ENCODE data around the gene ACSM6. TPM values are rescaled to one million over a fixed set of nuclear protein-coding genes. Genes with fewer than 3 reads are reported as not detected.
"Not testable (repeated sequence)": the region's sequence is repeated elsewhere in the genome, so short reads cannot be mapped to it uniquely, and the experiment has no call there.

The ACSM6 gene, protein sequence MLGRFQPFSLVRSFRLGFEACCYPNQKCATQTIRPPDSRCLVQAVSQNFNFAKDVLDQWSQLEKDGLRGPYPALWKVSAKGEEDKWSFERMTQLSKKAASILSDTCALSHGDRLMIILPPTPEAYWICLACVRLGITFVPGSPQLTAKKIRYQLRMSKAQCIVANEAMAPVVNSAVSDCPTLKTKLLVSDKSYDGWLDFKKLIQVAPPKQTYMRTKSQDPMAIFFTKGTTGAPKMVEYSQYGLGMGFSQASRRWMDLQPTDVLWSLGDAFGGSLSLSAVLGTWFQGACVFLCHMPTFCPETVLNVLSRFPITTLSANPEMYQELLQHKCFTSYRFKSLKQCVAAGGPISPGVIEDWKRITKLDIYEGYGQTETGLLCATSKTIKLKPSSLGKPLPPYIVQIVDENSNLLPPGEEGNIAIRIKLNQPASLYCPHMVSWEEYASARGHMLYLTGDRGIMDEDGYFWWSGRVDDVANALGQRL
- not detected for total RNA-seq

DNA sequence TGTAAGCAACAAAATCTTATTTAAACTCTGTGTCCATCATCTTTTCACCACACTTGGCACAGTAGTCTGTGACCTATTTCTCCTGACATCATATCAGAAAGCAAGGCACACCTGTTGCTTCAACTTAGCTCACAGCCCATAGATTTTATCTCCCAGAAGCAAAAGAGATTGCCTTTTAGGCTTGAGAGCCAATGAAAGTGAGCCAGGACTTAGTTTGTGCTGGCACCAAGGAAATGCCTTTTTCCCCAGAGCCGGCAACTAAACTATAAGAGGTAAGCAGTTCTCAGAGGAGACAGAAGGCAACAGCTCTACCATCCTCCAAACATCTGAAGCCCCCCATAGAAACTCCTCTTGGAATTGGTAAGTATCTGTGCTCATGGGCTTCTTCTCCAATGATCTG lies at the start of gene ACSM6:
TSS of gene ACSM6 (plus strand) at position 295 of the 400 bp plus-strand sequence. CDS start 248 bp downstream, outside the sequence.
- POLR2A ChIA-PET: no interaction called here
- CTCF ChIA-PET: no interaction called here

DNA sequence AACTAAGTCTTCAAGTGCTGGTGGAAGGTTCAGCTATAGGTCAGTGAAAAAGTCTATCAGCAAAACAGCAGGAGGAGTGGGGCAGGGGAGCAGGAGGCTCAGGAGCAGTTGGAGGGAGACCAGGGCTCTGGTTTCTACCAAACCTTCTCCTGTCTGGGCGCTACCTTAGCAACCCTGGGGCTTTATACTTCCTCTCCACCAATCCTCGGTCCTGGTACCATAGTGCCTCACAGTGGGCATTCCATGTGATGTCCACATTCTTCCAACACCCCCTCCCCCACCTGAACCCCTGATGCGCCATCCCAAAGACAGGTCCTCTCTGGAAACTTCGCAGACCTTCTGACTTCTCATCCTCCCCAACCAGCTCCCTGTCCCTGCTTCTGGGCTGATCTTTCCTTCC lies 25.3 kb upstream of the ACSM6 start:
- POLR2A ChIA-PET: no interaction called here
- CTCF ChIA-PET: no interaction called here

DNA sequence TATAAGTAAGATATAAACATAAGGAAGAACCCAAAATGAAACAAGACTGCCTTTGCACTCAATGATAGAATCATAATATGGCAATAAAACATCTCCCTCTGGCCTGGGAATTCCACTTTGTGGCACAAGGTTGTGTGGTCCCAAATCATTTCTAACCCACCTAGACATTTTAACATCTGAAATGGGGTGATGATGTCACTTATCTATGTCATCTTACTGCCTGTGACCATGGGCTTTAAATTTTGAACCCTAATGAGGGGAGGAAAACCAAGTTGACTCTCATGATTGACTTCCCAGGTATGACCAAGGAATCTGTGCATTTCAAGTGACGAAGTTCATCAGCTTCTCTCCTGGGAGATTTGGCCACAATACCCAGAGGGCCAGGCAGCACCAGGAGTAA lies 24.5 kb upstream of the ACSM6 start:
- POLR2A ChIA-PET: no interaction called here
- CTCF ChIA-PET: no interaction called here

DNA sequence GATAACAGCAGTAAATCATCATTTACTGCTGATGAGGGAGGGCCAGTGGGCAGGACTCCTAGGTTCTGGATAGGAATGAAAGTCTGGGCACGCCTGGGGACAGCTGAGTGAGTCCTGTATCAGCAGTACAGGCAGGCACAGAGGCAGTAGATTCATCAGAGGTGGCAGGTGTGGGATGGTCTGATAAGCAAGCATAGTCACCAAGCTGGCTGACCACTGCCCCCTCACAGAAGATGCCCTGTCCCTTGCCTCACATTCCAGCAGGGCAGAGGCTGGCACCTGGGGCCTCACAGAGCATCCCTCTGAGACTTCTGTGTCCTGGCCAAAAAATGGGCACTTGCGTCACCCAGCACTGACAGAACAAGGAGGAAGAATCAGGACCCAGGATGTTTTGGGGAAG lies 23.2 kb upstream of the ACSM6 start:
- POLR2A ChIA-PET: no interaction called here
- CTCF ChIA-PET: no interaction called here

DNA sequence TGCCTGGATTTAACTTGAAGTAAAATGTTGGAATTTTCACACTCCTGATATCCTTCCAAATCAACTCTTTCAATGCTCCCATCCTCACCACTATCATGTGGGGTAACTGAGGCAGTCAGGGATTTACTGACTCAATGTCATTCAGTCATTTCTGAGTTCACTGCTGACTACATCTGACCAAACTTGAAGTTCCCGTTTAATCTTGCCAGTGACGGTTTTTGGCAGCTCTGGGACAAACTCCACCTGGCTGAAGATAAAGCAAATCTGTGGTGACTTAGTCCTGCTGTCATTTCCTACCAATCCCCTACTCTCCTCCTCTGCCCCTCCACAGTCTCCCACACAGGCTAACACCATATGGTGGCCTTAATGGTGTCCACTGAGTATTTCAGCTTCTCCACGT lies 22.7 kb upstream of the ACSM6 start:
- ChIA-PET POLR2A (no interaction called here), CTCF (no interaction called here)

DNA sequence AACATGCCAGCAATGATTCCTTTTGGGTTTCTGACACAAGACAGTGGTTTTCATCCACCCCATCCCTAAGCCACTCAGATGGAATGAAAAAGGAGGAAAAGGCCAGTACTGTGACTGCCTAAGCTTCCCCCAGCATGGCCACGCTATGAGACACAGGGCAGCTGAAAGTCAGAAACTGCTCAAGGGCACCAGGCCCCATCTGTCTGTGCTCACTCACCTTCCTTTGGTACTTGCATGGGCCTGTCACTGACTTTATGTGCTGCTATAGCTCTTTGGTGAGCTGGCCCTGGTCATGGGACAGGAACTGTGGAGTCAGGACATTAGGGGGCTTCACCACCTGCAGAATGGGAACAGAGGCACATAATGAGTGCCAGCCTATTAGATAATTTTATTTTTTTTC lies 21.2 kb upstream of the ACSM6 start:
- CTCF ChIA-PET: no interaction called here
- POLR2A ChIA-PET: no interaction called here

DNA sequence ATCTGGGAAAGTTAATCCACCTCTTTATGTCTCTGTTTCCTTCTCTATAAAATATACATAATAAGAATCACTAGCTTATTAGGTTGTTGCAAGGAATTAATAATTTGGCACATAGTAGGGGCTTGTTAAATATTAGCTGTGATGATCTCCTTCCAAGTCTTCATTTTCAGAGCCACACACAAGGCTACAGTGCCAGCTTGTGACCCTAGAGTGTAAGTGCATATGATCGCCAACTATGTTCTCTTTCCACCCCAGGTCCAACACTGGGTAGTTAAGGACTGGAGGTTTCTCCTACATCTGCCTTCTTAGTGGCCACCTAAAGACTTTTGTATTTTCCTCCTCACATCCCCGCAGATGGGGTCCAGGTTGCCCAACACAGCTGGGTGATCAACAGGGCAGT lies 17.9 kb upstream of the ACSM6 start:
- ChIA-PET CTCF (no interaction called here), POLR2A (no interaction called here)

DNA sequence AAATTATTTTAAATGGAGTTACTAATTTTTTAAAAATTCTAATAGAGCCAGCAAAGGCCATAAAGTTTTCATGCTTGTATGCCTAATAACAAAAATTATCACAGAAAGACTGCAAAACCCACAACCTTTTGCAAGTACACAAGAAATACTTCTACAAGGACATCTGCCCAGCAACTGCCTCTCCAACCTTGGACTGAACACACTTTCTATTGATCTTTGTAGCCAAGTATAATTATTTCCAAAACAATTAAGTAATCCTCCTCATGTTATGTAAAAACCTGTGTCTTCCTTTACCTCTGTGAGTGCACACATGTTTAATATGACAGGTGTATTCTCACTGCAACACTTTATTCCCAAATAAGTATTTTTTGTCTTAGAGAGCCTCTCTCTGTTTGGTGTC lies 16.6 kb upstream of the ACSM6 start:
- ChIA-PET POLR2A (no interaction called here), CTCF (no interaction called here)

DNA sequence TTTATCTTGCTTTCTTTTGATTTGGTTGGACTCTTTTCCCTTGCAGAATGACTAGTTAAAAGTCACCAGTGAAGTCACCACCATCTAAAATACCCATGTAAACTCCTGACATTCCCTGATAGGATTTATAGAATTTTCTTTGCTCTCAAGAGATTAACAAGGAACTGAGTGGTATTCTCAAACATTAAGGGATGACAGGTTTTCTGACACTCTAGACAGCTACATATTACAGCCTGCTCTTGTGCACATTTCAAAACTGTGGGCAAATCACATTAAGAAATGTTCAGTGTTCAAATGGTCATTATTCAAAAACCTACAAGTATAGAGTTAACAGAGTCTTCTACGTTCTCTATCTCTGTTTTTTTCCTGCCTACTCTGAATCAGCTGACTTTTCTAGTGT lies 15.8 kb upstream of the ACSM6 start:
- ChIA-PET CTCF (no interaction called here), POLR2A (no interaction called here)

DNA sequence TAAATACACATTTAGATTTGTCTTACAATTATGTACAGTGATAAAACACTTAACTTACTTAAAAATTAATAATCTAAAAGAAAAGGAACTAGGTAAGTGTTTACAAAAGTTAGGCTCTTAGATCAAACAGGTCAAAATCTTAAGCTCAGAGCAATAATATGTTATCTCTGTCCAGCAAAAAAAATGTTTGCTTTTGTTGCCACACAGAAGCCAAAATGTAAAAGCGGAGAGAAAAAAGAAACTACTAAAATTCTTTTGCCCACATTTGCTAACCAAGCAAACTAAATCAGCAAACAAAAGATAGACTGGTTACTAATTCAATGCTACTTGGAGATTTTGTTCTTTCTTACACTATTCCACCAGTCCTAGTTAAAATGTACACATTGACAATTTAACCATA lies 15.2 kb upstream of the ACSM6 start:
- POLR2A ChIA-PET: no interaction called here
- CTCF ChIA-PET: no interaction called here

DNA sequence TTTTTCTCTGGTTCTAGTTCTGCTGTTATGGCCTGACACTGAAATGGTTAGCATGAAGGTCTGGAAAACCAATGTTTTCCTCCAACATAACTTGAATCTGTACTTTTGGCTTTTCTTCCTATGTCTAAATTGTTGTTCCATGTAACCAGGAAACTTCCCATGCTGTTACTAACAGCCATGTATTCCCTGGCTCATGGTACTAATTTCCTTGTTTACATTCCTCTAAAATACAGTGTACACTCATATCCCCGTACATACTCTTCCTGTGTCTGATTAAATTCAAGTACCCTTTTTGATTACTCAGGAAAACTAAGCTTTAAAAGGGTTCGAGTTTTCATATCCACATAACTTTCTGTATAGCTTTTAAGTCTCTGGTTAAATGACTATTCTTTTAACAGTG lies 12.3 kb upstream of the ACSM6 start:
- CTCF ChIA-PET: interaction anchor here (1.2 kb wide), 1 partner anchor 62 kb away, joined by 3 read pairs; no protein-coding TSS in a partner anchor
- POLR2A ChIA-PET: no interaction called here

DNA sequence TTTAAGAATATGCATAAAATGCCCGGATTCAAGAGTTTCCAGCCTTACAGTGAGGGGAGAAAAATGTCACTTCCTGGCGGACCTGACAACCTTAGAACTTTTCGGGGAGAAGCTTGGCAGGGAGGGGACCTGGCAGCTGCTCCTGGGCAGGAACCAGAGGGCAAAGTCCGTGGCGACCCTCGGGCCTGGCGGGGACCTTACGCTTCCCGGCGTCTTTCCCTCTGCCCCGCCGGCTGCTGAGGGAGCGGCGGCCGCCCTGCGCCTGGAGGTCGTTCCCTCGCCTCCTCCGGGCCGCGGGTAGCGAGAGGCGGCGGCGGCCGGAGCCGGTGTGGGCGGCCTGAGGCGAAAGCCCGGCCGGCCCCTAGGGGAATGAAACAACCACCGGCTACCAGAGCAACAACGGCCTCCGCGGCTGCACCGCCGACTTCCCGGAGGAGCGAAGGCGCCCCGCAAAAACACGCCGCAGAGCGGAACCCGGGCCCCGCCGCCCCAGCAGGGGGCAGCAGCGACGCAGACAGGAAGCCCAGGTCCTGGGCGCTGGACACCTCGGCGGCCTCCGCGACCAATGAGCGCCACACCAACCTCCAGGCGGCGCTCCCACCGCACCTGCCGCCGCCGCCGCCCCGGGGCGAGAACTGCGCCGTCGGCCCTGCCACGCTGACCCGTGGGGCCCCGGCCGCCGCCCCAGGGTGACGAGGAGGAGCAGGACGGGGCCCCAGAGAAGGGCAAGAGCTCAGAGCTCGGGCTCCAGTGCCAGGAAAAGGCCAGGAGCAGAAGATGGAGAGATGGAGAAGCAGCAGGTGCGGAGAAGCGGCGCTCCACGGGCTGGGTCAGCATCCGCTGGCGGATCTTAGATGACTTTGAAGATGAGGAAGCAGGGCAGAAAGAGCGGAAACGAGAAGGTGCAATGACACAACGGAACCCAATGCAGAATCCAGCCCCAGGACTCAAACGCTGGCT lies 10.5 kb upstream of the ACSM6 start:
- ChIA-PET CTCF (interaction anchor here (1.4 to 2.4 kb wide), 4 partner anchors 58 to 179 kb away, joined by 4 to 9 read pairs (median 6); no protein-coding TSS in a partner anchor), POLR2A (no interaction called here)

DNA sequence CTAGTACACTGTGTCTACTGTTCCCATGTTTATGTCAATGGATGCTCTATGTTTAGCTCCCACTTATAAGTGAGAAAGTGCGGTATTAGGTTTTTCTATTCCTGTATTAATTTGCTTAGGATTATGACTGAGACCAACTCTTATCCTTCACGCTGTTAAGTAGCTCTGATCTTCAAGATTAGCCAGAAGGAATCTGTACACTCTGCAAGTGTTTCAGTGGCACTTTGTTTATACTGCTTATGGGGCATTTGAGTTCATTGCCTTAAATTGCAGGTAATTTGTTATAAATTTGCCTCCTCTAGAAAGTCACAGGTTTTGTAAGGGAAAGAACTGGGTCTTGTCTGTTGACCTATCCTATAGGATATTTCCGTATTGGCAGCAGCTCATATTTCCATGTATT lies 6.4 kb upstream of the ACSM6 start:
- ChIA-PET CTCF (no interaction called here), POLR2A (no interaction called here)

DNA sequence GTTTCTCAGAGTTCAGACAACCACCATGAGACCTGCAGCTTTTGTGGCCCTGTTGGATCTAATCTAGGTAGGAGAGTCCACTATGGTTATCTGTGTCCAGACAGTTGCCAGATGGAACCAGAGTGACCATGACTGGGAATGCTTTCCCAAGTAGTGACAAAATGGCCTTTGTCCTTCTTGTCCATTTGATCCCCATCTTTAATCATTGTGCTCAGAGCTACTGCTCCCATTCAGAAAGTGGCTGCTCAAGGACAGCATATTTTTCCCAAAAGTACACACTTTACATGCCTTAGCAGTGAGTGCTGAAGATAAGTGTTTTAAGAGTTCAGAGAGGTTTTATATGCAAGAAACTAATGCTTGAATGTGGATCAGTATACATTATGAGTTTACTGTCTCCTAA lies 5.4 kb upstream of the ACSM6 start:
- ChIA-PET POLR2A (no interaction called here), CTCF (no interaction called here)

DNA sequence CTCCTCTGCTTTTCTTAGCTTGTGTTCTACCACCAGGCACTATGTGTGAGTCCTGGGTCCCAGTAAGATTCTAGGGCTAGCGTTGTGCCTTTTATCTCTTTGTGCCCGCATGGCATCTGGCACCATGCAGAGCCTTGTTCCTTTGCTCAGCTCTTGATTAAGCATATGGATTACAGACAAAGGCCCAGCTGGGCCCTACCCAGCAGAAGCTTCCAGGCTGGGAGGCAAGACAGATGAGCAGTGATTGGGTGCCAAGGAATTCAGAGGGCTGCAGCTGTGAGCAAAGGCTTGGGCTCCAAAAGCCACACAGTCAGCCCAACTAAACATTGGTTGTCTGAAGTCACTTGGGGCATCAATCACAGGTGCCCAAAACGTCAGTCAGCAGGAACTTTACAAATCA lies 2.0 kb downstream of the ACSM6 start:
- ChIA-PET POLR2A (no interaction called here), CTCF (no interaction called here)

DNA sequence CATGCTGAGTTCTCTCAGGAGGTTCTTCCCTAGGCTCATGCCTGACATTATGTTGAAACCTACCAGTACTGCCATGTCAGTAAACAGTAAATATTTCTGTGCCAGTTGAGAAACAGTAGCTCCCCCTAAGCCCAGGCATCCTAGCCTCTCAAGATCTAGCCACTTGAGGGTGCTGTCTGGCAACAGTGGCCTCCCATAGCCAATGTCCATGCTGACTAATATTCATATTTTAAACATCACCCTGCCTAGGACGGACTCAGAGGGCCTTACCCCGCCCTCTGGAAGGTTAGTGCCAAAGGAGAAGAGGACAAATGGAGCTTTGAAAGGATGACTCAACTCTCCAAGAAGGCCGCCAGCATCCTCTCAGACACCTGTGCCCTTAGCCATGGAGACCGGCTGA lies 7.7 kb downstream of the ACSM6 start:
- POLR2A ChIA-PET: no interaction called here
- CTCF ChIA-PET: interaction anchor here (1.2 kb wide), 1 partner anchor 42 kb away, joined by 3 read pairs; no protein-coding TSS in a partner anchor

DNA sequence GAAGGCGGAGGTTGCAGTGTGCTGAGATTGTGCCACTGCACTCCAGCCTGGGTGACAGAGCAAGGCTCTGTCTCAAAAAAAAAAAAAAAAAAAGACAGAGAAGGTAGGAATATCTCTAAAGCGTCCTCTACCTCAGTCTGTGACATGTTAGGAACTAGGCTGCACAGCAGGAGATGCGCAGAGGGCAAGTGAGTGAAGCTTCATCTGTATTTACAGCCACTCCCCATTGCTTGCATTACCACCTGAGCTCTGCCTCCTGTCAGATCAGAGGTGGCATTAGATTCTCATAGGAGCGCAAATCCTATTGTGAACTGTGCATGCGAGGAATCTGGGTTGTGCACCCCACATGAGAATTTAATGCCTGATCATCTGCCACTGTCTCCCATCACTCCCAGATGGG lies 8.8 kb downstream of the ACSM6 start:
- POLR2A ChIA-PET, CTCF ChIA-PET: not testable (repeated sequence)

DNA sequence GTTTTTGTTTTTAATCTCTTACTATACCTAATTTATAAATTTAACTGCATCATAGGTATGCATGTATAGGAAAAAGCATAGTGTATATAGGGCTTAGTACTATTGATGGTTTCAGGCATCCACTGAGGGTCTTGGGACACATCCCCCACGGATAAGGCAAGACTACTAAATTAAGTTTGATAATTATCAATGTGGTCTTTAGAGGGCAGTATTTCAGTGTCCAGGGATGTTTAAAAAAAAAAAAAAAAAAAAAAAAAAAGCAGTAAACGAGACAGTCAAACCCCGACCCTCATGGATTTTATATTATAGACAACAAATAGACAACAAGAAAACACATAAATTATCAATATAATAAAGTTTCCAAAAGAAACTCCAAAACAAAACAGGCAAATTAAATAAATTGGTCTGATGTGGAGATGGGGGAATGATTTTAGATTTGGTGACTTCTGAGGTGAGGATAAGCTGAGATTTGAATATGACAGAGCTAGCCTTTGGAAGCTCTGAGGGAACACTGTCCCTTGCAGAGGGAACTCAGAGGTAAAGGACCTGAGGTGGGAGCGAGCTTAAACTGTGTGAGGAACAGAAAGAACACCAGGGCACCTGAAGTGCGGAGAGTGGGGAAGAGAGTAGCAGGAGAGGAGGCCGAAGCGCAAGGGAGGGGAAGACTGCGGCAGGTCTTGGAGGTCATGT lies 14.8 kb downstream of the ACSM6 start:
- ChIA-PET POLR2A (no interaction called here), CTCF (interaction anchor here (0.6 kb wide), 1 partner anchor 32 kb away, joined by 3 read pairs; no protein-coding TSS in a partner anchor)

DNA sequence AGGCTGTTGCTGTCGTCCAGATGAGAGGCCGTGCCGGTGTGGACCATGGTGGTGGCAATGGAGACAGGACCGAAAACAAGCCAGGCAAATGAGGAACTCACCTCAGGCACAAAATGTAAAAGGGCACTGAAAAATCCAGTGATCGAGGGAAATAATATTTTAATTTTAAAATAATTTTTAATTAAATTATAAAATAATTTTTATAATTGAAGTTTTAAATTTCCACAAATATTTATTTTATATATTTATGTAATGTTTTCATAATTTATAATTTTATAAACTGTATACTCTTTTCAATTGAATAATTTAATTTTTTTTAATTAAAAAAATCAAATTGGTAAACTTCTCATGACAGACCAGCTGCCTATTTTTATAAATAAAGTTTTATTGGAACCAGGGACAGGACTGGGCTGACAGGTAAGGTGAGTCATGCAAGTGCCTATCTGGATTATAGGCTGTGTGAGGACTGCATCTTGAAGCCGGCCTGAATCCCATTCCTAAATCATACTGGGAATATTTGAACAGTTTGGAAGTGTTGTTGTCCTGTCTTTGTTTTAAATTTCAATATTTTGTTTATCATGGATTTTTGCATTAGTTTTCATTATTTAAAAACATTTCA lies 15.6 kb downstream of the ACSM6 start:
- POLR2A ChIA-PET: interaction anchor here (0.6 kb wide), 1 partner anchor 322 kb away, joined by 3 read pairs; no protein-coding TSS in a partner anchor
- CTCF ChIA-PET: no interaction called here
